ENCODE data around the gene CARD10.

CARD10 gene

GRCh38 chr22:37519268-37520195 lies at the start of gene CARD10:
TSS of gene CARD10 (minus strand) at chr22:37519415. CDS start at chr22:37519200, 215 bp downstream.
- DNase-seq (ENCODE audit: low read depth in 1 of 2, low spot score in 1 of 2): no peak

- DNase-seq (ENCODE audit: low read depth in 1 of 2, low spot score in 1 of 2): no peak
These were observed 49.3 kb upstream of the CARD10 start for GRCh38 chr22:37568448-37569008.

GRCh38 chr22:37568012-37568411 lies 48.8 kb upstream of the CARD10 start:
- DNase-seq (ENCODE audit: low read depth in 1 of 2, low spot score in 1 of 2): no peak

GRCh38 chr22:37566903-37567798 lies 47.9 kb upstream of the CARD10 start:
- DNase-seq (ENCODE audit: low read depth in 1 of 2, low spot score in 1 of 2): peak; percentile 83 to 84

GRCh38 chr22:37566329-37566837 lies 47.2 kb upstream of the CARD10 start:
- DNase-seq (ENCODE audit: low read depth in 1 of 2, low spot score in 1 of 2): no peak

GRCh38 chr22:37565830-37566229 lies 46.6 kb upstream of the CARD10 start:
- no peak for DNase-seq (ENCODE audit: low read depth in 1 of 2, low spot score in 1 of 2)

GRCh38 chr22:37564111-37564711 lies 45.0 kb upstream of the CARD10 start:
- no peak for DNase-seq (ENCODE audit: low read depth in 1 of 2, low spot score in 1 of 2)

- no peak for DNase-seq (ENCODE audit: low read depth in 1 of 2, low spot score in 1 of 2)
These were observed 44.2 kb upstream of the CARD10 start for GRCh38 chr22:37563153-37564081.

- no peak for DNase-seq (ENCODE audit: low read depth in 1 of 2, low spot score in 1 of 2)
These were observed 43.0 kb upstream of the CARD10 start for GRCh38 chr22:37562049-37562875.

GRCh38 chr22:37561212-37562048 lies 42.2 kb upstream of the CARD10 start:
- peak; percentile 61 to 63 for DNase-seq (ENCODE audit: low read depth in 1 of 2, low spot score in 1 of 2)

GRCh38 chr22:37560608-37561211 lies 41.5 kb upstream of the CARD10 start:
- DNase-seq (ENCODE audit: low read depth in 1 of 2, low spot score in 1 of 2): no peak

- no peak for DNase-seq (ENCODE audit: low read depth in 1 of 2, low spot score in 1 of 2)
These were observed 40.8 kb upstream of the CARD10 start, which contains the start of gene CDC42EP1 for GRCh38 chr22:37559901-37560607. TSS of gene CDC42EP1 (plus strand) at chr22:37560480. CDS start at chr22:37566350, 5,870 bp downstream.

- no peak for DNase-seq (ENCODE audit: low read depth in 1 of 2, low spot score in 1 of 2)
These were observed 40.3 kb upstream of the CARD10 start for GRCh38 chr22:37559521-37559900.

GRCh38 chr22:37558815-37559214 lies 39.6 kb upstream of the CARD10 start:
- DNase-seq (ENCODE audit: low read depth in 1 of 2, low spot score in 1 of 2): no peak

GRCh38 chr22:37557321-37558001 lies 38.2 kb upstream of the CARD10 start:
- DNase-seq (ENCODE audit: low read depth in 1 of 2, low spot score in 1 of 2): no peak

- no peak for DNase-seq (ENCODE audit: low read depth in 1 of 2, low spot score in 1 of 2)
These were observed 37.5 kb upstream of the CARD10 start for GRCh38 chr22:37556710-37557109.

All from activated T-helper 1 cell treated with anti-CD3 and anti-CD28 coated beads, Interleukin-2, amount 50 U/mL, for 16 hours (primary cell).